Stimulated activated CD4-positive, alpha-beta T cell treated with anti-CD3 and anti-CD28 coated beads, Interleukin-1b, Interleukin-23, amount 100 ng/mL, for 48 hours (primary cell): Measurements from ENCODE around the gene CYSRT1.
A peak's percentile ranks its signal among the peaks of the same experiment; 100 is the strongest.

Source experiments
- DNase-seq: peaks from one replicate; pipeline ENCODE4 v3.0.0-alpha.2; 2020

The CYSRT1 gene

GRCh38 chr9:137227054-137227852, 2.3 kb downstream of the CYSRT1 start, which contains the start of gene RNF224:
Gene RNF224, plus strand, starts transcription at chr9:137227502. Its CDS starts 834 bp downstream, at chr9:137228336.
- peak; percentile 83 for DNase-seq

- DNase-seq: no peak
Observed at GRCh38 chr9:137227853-137228505, 3.0 kb downstream of the CYSRT1 start.

GRCh38 chr9:137228506-137228967, 3.6 kb downstream of the CYSRT1 start:
- no peak for DNase-seq

- no peak for DNase-seq
Observed at GRCh38 chr9:137228968-137229896, 4.3 kb downstream of the CYSRT1 start.

- DNase-seq: no peak
Observed at GRCh38 chr9:137229903-137230704, 5.1 kb downstream of the CYSRT1 start.

GRCh38 chr9:137230705-137231371, 5.9 kb downstream of the CYSRT1 start, which contains the start of gene SLC34A3:
Gene SLC34A3, plus strand, starts transcription at chr9:137230901. Its CDS starts 802 bp downstream, at chr9:137231703.
- DNase-seq: no peak

- DNase-seq: no peak
Observed at GRCh38 chr9:137231372-137232039, 6.5 kb downstream of the CYSRT1 start.

GRCh38 chr9:137232101-137232500, 7.1 kb downstream of the CYSRT1 start:
- no peak for DNase-seq

GRCh38 chr9:137232510-137232909, 7.5 kb downstream of the CYSRT1 start:
- DNase-seq: no peak

GRCh38 chr9:137233143-137233980, 8.4 kb downstream of the CYSRT1 start:
- DNase-seq: no peak

- no peak for DNase-seq
Observed at GRCh38 chr9:137234055-137234697, 9.2 kb downstream of the CYSRT1 start.

- no peak for DNase-seq
Observed at GRCh38 chr9:137234758-137235423, 9.9 kb downstream of the CYSRT1 start.

- no peak for DNase-seq
Observed at GRCh38 chr9:137235424-137236237, 10.7 kb downstream of the CYSRT1 start.

GRCh38 chr9:137236238-137236935, 11.4 kb downstream of the CYSRT1 start:
- peak; percentile 89 for DNase-seq

- DNase-seq: no peak
Observed at GRCh38 chr9:137236936-137237421, 12.0 kb downstream of the CYSRT1 start.

- DNase-seq: no peak
Observed at GRCh38 chr9:137237759-137238726, 13.1 kb downstream of the CYSRT1 start.
